Keratinocyte (primary cell): ENCODE data around the gene DNAH10. TPM values are rescaled to one million over a fixed set of nuclear protein-coding genes. Genes with fewer than 3 reads are reported as not detected.

Source experiments
- DNase-seq: peaks from one replicate; pipeline ENCODE4 v3.0.0-alpha.2; 2011; ENCODE audit warnings: low read depth, missing footprints, low spot score
- FAIRE-seq: peaks from 2 replicates; lab custom pipeline; 2011; peaks lifted over from hg19 to GRCh38; lab: Jason Lieb, UNC
- H2AFZ ChIP-seq: 2 replicates; pipeline ENCODE4 v1.6.0; 2012; ENCODE audit warnings: low read length, control low read depth, inconsistent platforms; ENCODE audit not compliant: control insufficient read depth
- H3K27ac ChIP-seq: 2 replicates; pipeline ENCODE4 v1.5.1; 2011; ENCODE audit warnings: low read length; ENCODE audit not compliant: control insufficient read depth, insufficient read depth
- H3K27me3 ChIP-seq: 3 replicates; pipeline ENCODE4 v1.6.0; 2011; ENCODE audit warnings: low read length; ENCODE audit not compliant: control insufficient read depth, insufficient read depth; ENCODE audit errors: extremely low read depth
- H3K36me3 ChIP-seq, 2 experiments: 2 replicates in 1 of 2; 3 replicates in 1 of 2; pipeline ENCODE4 v1.5.1; 2011; ENCODE audit warnings: low read length in 2 of 2, mild to moderate bottlenecking in 1 of 2; ENCODE audit not compliant: control insufficient read depth in 2 of 2, insufficient read depth in 2 of 2; ENCODE audit errors: extremely low read depth in 1 of 2
- H3K4me1 ChIP-seq: 3 replicates; pipeline ENCODE4 v1.5.1; 2011; ENCODE audit warnings: low read length; ENCODE audit not compliant: control insufficient read depth, insufficient read depth; ENCODE audit errors: extremely low read depth
- H3K4me2 ChIP-seq: 3 replicates; pipeline ENCODE4 v1.6.0; 2011; ENCODE audit warnings: low read depth, low read length; ENCODE audit not compliant: control insufficient read depth, insufficient read depth; ENCODE audit errors: extremely low read depth
- H3K4me3 ChIP-seq, 3 experiments: fragments of 200-600 bp in 1 of 3; sonication (generic) in 1 of 3; 2 replicates in 2 of 3; 3 replicates in 1 of 3; pipeline ENCODE4 v1.5.1; 2011 to 2016; ENCODE audit warnings: low read length in 3 of 3, mild to moderate bottlenecking in 3 of 3, control low read depth in 2 of 3, inconsistent platforms in 1 of 3, low read depth in 1 of 3, mixed read lengths in 1 of 3, mixed run types in 1 of 3, moderate library complexity in 1 of 3; ENCODE audit not compliant: control insufficient read depth in 2 of 3, insufficient read depth in 2 of 3; ENCODE audit errors: extremely low read depth in 1 of 3
- H3K79me2 ChIP-seq: 2 replicates; pipeline ENCODE4 v1.6.0; 2012; ENCODE audit warnings: low read length; ENCODE audit not compliant: control insufficient read depth, insufficient read depth
- H3K9ac ChIP-seq: 3 replicates; pipeline ENCODE4 v1.6.0; 2011; ENCODE audit warnings: low read length; ENCODE audit not compliant: control insufficient read depth, insufficient read depth; ENCODE audit errors: extremely low read depth
- H3K9me1 ChIP-seq: 3 replicates; pipeline ENCODE4 v1.6.0; 2011; ENCODE audit warnings: low read length; ENCODE audit not compliant: control insufficient read depth, insufficient read depth; ENCODE audit errors: extremely low read depth
- H3K9me3 ChIP-seq: 2 replicates; pipeline ENCODE4 v1.5.1; 2012; ENCODE audit warnings: low read depth, low read length; ENCODE audit not compliant: control insufficient read depth
- H4K20me1 ChIP-seq: 3 replicates; pipeline ENCODE4 v1.6.0; 2011; ENCODE audit warnings: low read length; ENCODE audit not compliant: control insufficient read depth, insufficient read depth; ENCODE audit errors: extremely low read depth
- EZH2 ChIP-seq: IDR thresholded peaks from one replicate; pipeline ENCODE4 v1.6.1; 2012; ENCODE audit warnings: inconsistent platforms, mild to moderate bottlenecking, low read length, moderate library complexity
- dilution Hi-C: fragments of 300-500 bp; cut with MboI; formaldehyde crosslinking; loops from one replicate; pipeline ENCODE4 v1.7.0; 2020; ENCODE audit warnings: low sequenced_read_pairs; ENCODE audit not compliant: extremely low pct_ligation_motif_present
- polyA plus RNA-seq, 5 experiments: library from polyadenylated mRNA; depleted of rRNA in 3 of 5; stranded (reverse) in 3 of 5; stranded (forward) in 1 of 5; unstranded in 1 of 5; fragments of >200 nt; gene quantifications; 1 replicate in 1 of 5; 2 replicates in 3 of 5; 3 replicates in 1 of 5; pipeline versions ENCODE4 v1.2.1 to v1.2.3, GENCODE V29; 2011 to 2012; ENCODE audit warnings: missing spikeins in 2 of 5, low read depth in 1 of 5, low replicate concordance in 1 of 5
- TF ChIP-seq, protein P1 (sequence below), 3 experiments: IDR thresholded peaks in 1 of 3; conservative IDR thresholded peaks in 1 of 3; optimal IDR thresholded peaks in 1 of 3; 2 replicates in 2 of 3; 3 replicates in 1 of 3; pipeline versions ENCODE3 to v1.5.1; 2011; ENCODE audit warnings: low read length in 3 of 3, mild to moderate bottlenecking in 3 of 3, moderate library complexity in 2 of 3, control low read depth in 1 of 3, inconsistent platforms in 1 of 3; ENCODE audit not compliant: insufficient read depth in 2 of 3; ENCODE audit errors: extremely low read depth in 1 of 3

Gene DNAH10
- polyA plus RNA-seq, 1 donor (not counting 4 experiments of a cell fraction or from before 2014, with no cell fraction given) = 0.08 TPM

DNA sequence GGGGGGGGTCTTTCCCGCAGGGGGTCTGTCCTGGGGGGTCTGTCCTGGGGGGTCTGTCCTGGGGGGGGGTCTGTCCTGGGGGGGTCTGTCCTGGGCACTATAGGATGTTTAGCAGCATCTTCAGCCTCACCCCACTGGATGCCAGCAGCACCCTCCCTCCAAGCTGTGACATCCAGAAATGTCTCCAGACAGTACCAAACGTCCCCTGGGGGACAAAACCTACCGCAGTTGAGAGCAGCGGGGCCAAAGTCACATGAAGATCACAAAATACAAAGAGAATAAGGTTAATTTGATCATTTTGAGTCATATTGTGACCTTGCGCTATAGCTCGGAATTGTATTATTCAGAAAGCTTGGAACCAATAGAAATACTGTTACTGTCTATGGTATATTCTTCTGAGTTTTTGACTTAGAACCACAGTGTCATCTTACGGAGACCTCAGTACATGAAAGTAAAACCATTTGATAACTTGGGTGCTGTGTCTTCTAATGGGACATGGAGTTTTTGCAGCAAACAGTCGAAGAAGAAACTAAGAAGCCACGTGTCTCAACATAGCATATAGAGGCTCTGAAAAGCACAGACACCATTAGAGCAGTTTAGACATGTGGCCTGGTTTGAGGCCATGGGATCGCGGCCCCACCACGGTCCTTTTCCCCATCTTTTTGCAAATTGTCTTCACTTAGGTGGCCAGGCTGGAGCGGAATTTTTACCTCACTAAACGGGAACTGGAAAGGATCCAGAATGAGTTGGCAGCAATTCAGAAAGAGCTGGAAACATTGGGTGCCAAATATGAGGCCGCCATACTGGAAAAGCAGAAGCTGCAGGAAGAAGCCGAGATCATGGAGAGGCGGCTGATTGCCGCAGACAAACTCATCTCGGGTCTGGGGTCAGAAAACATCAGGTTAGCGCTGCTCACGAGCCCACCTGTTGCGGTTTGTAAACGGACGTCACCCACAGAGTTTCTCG, 150.6 kb downstream of the DNAH10 start:
- Histone ChIP-seq H3K27me3 (peaks cover 5% of the 10 kb centered on the region), H3K4me1 (peaks cover 7% of the 10 kb centered on the region), H3K9me3 (no peaks in the 10 kb centered on the region), H3K36me3 (no peaks in the 10 kb centered on the region), H3K79me2 (no peaks in the 10 kb centered on the region), H3K9me1 (no peaks in the 10 kb centered on the region), H2AFZ (no peak overlapping the region), H3K27ac (no peak overlapping the region), H3K9ac (no peak overlapping the region), H3K4me2 (no peak overlapping the region), H3K4me3 (no peak overlapping the region), H4K20me1 (no peaks in the 10 kb centered on the region)
- FAIRE-seq (no peak), DNase-seq (no peak)
- dilution Hi-C loops = no loop called here
- no peak for TF ChIP-seq EZH2
- TF ChIP-seq, protein P1, sequence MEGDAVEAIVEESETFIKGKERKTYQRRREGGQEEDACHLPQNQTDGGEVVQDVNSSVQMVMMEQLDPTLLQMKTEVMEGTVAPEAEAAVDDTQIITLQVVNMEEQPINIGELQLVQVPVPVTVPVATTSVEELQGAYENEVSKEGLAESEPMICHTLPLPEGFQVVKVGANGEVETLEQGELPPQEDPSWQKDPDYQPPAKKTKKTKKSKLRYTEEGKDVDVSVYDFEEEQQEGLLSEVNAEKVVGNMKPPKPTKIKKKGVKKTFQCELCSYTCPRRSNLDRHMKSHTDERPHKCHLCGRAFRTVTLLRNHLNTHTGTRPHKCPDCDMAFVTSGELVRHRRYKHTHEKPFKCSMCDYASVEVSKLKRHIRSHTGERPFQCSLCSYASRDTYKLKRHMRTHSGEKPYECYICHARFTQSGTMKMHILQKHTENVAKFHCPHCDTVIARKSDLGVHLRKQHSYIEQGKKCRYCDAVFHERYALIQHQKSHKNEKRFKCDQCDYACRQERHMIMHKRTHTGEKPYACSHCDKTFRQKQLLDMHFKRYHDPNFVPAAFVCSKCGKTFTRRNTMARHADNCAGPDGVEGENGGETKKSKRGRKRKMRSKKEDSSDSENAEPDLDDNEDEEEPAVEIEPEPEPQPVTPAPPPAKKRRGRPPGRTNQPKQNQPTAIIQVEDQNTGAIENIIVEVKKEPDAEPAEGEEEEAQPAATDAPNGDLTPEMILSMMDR (optimal IDR thresholded peaks at IDR 0.05 in 1 of 3, IDR thresholded peaks at IDR 0.05 in 1 of 3, conservative IDR thresholded peaks at IDR 0.05 in 1 of 3; ENCODE audit: extremely low read depth in 1 of 3, insufficient read depth in 2 of 3, low read length in 3 of 3) = no peak

DNA sequence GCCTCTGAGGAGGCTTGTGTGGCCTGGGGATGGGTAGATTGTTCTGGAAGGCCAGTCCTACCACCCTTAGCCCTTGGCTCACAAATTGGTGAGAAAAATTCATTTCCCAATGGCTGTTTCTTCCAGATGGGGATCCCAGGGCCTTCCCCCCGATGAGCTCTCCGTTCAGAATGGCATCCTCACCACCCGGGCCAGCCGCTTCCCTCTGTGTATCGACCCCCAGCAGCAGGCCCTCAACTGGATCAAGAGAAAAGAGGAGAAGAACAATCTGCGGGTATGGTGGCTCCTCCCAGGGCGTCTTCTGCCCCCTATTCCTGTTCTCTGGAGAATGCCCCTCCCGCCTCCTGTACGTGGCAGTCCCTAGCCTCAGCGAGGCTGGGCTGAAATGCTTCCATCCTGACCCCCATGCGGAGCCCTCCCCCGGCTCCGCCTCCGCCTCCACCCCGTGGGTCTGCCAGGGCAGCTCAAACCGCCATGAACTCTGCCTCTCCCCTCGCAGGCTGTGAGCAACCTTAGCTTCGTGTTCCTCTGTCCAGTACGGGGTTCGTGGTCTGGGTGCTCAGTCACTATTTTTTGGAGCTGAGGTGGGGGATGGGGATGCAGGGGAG, 152.7 kb downstream of the DNAH10 start:
- dilution Hi-C loops = no loop called here
- Histone ChIP-seq H2AFZ (no peak overlapping the region), H3K4me1 (peaks cover 4% of the 10 kb centered on the region), H3K27me3 (peaks cover 6% of the 10 kb centered on the region), H3K36me3 (no peaks in the 10 kb centered on the region), H3K9me3 (no peaks in the 10 kb centered on the region), H3K4me3 (no peak overlapping the region), H4K20me1 (no peaks in the 10 kb centered on the region), H3K79me2 (no peaks in the 10 kb centered on the region), H3K9me1 (no peaks in the 10 kb centered on the region), H3K9ac (no peak overlapping the region), H3K4me2 (no peak overlapping the region), H3K27ac (no peak overlapping the region)
- no peak for FAIRE-seq
- TF ChIP-seq EZH2 = no peak
- DNase-seq = no peak
